ENCODE results near the gene DLGAP1. TPM values are rescaled to one million over a fixed set of nuclear protein-coding genes. Genes with fewer than 3 reads are reported as not detected.
A peak's percentile ranks its signal among the peaks of the same experiment; 100 is the strongest.

DLGAP1 gene
- total and polyA plus RNA-seq, 2 experiments from 2014 or later: 17.0 to 48.5 TPM

DNA sequence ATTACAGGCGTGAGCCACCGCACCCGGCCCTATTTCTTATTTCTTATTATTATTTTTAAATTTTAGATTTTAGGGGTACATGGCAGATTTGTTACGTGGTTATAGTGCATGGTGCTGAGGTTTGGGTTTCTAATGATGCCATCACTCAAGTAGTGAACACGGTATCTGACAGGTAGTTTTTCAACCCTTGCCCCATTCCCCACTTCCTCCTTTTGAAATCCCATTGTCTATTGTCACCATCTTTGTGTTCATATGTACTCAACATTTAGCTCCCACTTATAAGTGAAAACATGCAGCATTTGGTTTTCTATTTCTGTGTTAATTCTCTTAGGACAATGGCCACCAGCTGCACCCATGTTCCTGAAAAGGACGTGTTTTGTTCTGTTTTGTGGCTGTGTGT, 965.6 kb downstream of the DLGAP1 start (continued):
- TF ChIP-seq JUNB (IDR thresholded peaks at IDR 0.05; ENCODE audit: unreplicated experiment) (no peak), POLR2AphosphoS5 (IDR thresholded peaks at IDR 0.05; ENCODE audit: low read depth) (no peak), CREB1 (CRISPR knock-in tag; IDR thresholded peaks at IDR 0.05; ENCODE audit: low read depth) (no peak), ZNF114 (CRISPR knock-in tag; IDR thresholded peaks at IDR 0.05) (no peak), EZH2 (IDR thresholded peaks at IDR 0.05; ENCODE audit: low read depth, unreplicated experiment) (no peak), EZH2phosphoT487 (IDR thresholded peaks at IDR 0.05; ENCODE audit: unreplicated experiment) (no peak), STAT1 (IDR thresholded peaks at IDR 0.05; ENCODE audit: unreplicated experiment) (no peak)
- TF ChIP-seq, protein P1, sequence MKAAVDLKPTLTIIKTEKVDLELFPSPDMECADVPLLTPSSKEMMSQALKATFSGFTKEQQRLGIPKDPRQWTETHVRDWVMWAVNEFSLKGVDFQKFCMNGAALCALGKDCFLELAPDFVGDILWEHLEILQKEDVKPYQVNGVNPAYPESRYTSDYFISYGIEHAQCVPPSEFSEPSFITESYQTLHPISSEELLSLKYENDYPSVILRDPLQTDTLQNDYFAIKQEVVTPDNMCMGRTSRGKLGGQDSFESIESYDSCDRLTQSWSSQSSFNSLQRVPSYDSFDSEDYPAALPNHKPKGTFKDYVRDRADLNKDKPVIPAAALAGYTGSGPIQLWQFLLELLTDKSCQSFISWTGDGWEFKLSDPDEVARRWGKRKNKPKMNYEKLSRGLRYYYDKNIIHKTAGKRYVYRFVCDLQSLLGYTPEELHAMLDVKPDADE (IDR thresholded peaks at IDR 0.05): no peak
- TF ChIP-seq, protein P2, sequence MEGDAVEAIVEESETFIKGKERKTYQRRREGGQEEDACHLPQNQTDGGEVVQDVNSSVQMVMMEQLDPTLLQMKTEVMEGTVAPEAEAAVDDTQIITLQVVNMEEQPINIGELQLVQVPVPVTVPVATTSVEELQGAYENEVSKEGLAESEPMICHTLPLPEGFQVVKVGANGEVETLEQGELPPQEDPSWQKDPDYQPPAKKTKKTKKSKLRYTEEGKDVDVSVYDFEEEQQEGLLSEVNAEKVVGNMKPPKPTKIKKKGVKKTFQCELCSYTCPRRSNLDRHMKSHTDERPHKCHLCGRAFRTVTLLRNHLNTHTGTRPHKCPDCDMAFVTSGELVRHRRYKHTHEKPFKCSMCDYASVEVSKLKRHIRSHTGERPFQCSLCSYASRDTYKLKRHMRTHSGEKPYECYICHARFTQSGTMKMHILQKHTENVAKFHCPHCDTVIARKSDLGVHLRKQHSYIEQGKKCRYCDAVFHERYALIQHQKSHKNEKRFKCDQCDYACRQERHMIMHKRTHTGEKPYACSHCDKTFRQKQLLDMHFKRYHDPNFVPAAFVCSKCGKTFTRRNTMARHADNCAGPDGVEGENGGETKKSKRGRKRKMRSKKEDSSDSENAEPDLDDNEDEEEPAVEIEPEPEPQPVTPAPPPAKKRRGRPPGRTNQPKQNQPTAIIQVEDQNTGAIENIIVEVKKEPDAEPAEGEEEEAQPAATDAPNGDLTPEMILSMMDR (conservative IDR thresholded peaks at IDR 0.05; ENCODE audit: low read depth in 2 of 2): no peak
- TF ChIP-seq, protein P3, sequence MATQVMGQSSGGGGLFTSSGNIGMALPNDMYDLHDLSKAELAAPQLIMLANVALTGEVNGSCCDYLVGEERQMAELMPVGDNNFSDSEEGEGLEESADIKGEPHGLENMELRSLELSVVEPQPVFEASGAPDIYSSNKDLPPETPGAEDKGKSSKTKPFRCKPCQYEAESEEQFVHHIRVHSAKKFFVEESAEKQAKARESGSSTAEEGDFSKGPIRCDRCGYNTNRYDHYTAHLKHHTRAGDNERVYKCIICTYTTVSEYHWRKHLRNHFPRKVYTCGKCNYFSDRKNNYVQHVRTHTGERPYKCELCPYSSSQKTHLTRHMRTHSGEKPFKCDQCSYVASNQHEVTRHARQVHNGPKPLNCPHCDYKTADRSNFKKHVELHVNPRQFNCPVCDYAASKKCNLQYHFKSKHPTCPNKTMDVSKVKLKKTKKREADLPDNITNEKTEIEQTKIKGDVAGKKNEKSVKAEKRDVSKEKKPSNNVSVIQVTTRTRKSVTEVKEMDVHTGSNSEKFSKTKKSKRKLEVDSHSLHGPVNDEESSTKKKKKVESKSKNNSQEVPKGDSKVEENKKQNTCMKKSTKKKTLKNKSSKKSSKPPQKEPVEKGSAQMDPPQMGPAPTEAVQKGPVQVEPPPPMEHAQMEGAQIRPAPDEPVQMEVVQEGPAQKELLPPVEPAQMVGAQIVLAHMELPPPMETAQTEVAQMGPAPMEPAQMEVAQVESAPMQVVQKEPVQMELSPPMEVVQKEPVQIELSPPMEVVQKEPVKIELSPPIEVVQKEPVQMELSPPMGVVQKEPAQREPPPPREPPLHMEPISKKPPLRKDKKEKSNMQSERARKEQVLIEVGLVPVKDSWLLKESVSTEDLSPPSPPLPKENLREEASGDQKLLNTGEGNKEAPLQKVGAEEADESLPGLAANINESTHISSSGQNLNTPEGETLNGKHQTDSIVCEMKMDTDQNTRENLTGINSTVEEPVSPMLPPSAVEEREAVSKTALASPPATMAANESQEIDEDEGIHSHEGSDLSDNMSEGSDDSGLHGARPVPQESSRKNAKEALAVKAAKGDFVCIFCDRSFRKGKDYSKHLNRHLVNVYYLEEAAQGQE (IDR thresholded peaks at IDR 0.05; ENCODE audit: unreplicated experiment): no peak

GRCh38 chr18:3486512-3486911, 968.6 kb downstream of the DLGAP1 start:
- Mint-ChIP-seq H3K36me3 (ENCODE audit: low read depth) (no peaks in the 10 kb centered on the region), H3K4me3 (no peak overlapping the region), H3K27me3 (ENCODE audit: insufficient read depth, low read depth, poor library complexity) (peaks cover 4% of the 10 kb centered on the region), H3K4me1 (peaks cover 15% of the 10 kb centered on the region), H3K27ac (0 out of 2 replicates have a peak overlapping the region, but pooled peaks have one; percentile 68), H3K9me3 (no peaks in the 10 kb centered on the region)
- Histone ChIP-seq H4K20me1 (replicated peaks; ENCODE audit: insufficient read depth) (no peaks in the 10 kb centered on the region), H3K4me1 (ENCODE audit: insufficient read depth) (peaks cover 13% of the 10 kb centered on the region; the same call in 1 of the 2 replicates), H3F3A (replicated peaks; ENCODE audit: low read depth) (0 out of 2 replicates have a peak, but pooled peaks cover 4% of the 10 kb centered on the region), H3K9me2 (ENCODE audit: insufficient read depth) (no peaks in the 10 kb centered on the region), H3K4me3 (no peak overlapping the region), H3K36me3 (ENCODE audit: insufficient read depth) (no peaks in the 10 kb centered on the region), H3K4me2 (no peak overlapping the region), H3K79me2 (replicated peaks; ENCODE audit: insufficient read depth) (no peaks in the 10 kb centered on the region), H2AFZ (no peak overlapping the region), H3K27me3 (ENCODE audit: insufficient read depth) (no peaks in the 10 kb centered on the region), H3K27ac (ENCODE audit: low read depth) (no peak overlapping the region)
- no peak for ATAC-seq
- no peak for DNase-seq (ENCODE audit: low spot score)
- TF ChIP-seq CREB1 (CRISPR knock-in tag; IDR thresholded peaks at IDR 0.05; ENCODE audit: low read depth) (no peak), EZH2 (IDR thresholded peaks at IDR 0.05; ENCODE audit: low read depth, unreplicated experiment) (no peak), ZNF114 (CRISPR knock-in tag; IDR thresholded peaks at IDR 0.05) (no peak)
- TF ChIP-seq, protein P1 (IDR thresholded peaks at IDR 0.05): no peak
- TF ChIP-seq, protein P3 (IDR thresholded peaks at IDR 0.05; ENCODE audit: unreplicated experiment): no peak

Measured in GM23338 (cell line).